H54 (cell line): ENCODE data around the gene CCDC117.

Experiments used
- DNase-seq: peaks from one replicate; pipeline ENCODE4 v3.0.0; 2011; ENCODE audit warnings: low spot score, mixed read lengths; ENCODE audit not compliant: insufficient read length
- FAIRE-seq: peaks from 3 replicates; lab custom pipeline; 2011; peaks lifted over from hg19 to GRCh38; lab: Jason Lieb, UNC
- POLR2A ChIP-seq: IDR thresholded peaks from 2 replicates; pipeline ENCODE4 v1.6.1; 2011; ENCODE audit warnings: low read depth, mild to moderate bottlenecking, low read length

CCDC117 gene

DNA sequence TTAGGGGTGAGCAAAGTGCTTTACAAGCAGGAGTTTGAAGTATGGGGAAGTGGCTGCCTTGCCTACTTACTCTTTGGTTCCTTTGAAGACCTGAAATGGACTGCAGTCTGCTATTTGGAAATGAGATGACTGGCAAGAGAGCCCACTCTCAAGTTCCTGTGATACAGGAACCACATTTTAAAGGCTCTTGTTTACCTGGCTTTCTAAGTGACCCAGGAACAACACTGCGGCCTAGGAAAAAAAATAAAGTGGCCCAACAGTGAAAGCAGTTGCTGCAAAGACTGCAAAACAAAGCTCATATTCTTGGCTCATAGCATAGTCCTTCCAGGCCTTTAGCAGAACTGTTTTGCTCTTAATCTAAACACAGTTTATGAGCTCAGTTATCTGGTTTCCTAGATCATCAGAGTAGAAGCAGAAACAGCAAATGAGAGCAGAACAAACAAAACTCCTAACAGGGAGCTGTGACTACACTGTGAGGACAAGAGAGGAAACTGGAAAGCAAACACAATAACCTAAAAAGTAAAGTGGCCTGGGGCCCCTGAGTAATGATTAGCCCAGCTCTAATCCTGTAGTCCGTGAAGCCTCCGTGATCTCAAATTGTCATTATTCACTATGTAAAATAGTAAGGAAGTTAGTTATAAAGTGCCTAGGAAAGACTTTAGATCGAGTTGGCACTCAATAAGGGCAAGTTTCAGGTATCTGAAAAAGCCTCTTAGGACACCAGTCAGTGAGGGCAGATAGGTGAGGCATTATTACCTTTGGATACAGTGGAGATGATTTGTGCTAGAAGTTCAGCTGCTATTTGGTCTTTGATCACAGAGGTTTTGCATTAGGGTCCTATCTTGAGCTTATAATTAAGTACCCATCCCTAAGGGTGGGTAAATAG, 11.5 kb downstream of the CCDC117 start:
- no peak for TF ChIP-seq POLR2A
- FAIRE-seq: no peak
- DNase-seq: no peak

DNA sequence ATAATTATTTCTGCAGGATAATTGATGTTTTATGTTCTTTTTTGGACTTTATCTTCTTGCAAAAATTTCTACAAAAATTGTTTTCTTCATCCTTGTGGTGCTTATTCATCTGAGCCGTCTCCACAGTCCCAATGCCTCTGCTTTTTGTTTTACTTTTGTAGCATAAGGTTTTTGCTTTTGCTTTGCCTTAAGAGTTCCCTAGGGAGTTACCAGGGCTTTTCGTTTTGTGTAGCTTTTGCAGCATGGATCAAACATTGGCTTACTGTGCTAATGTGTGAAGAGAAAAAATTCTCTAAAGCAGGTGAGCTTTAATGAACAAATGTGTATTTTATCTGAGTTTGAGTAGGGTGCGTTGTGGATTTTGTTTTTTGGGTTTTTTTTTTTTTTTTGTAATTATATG, 16.1 kb downstream of the CCDC117 start:
- TF ChIP-seq POLR2A: no peak
- no peak for FAIRE-seq
- no peak for DNase-seq

DNA sequence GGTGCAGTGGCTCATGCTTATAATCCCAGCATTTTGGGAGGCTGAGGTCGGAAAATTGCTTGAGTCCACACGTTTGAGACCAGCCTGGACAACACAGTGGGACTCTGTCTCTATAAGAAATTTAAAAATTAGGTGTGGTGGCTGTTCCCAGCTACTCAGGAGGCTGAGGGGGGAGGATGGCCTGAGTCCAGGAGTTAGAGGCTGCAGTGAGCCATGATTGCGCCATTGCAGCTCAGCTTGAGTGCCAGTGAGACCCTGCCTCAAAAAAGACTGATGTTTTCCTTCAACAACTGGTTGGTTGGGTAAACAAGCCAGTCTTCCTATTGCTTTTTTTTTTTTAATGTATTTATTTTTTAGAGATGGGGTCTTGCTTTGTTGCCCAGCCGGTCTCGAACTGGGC, 18.6 kb downstream of the CCDC117 start:
- no peak for TF ChIP-seq POLR2A
- no peak for DNase-seq
- FAIRE-seq: no peak

DNA sequence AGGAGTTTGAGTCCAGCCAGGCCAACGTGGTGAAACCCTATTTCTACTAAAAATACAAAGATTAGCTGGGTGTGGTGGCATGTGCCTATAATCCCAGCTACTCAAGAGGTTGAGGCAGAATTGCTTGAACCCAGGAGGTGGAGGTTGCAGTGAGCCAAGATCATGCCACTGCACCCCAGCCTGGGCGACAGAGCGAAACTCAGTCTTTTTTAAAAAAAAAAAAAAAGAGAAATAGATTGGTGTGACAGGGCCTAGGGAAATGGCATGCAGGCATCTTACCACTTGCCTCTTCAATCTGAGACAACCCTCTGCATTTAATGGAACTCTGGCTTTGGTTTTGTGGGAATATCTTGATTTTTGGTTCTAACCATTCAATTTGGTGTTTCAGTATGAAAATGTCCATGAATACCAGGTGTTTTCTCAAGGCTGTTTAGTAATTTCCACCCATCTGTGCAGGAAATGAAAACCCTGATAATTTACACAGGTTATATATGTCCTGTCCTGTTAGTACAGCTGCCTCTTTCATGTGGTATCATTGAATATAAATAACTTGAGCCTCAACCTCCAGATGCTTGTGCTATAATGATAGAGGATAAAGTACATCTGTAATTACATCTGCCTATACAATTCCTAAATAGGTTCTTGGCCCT, 19.5 kb downstream of the CCDC117 start:
- FAIRE-seq (no peak), DNase-seq (no peak)
- no peak for TF ChIP-seq POLR2A

DNA sequence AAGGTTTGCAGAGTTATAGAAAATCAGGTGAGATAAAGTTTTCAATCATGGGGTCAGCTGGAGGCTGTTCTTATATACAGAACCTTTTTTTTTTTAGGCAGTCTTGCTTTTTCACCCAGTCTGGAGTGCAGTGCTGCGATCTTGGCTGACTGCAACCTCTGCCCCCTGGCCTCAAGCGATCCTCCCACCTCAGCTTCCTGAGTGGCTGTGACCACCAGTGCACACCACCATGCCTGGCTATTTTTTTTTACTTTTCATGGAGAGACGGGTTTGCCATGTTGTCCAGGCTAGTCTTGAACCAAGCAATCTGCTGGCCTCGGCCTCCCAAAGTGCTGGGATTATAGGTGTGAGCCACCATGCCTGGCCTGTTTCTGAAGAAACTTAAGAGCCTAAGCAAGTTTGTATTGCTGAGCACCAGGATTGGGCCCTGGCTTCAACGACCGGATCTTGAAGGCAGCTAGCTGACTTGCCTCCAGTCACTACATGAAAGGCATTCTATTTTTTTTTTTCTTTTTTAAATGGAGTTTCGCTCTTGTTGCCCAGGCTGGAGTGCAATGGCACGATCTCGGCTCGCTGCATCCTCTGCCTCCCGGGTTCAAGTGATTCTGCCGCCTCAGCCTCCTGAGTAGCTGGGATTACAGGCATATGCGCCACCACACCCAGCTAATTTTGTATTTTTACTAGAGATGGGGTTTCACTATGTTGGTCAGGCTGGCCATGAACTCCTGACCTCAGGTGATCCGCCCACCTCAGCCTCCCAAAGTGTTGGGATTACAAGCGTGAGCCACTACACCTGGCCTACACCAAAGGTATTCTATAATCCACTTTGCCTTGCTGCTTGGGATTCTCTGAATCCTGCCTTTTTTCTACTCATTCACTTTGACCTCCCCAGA, 20.2 kb downstream of the CCDC117 start:
- no peak for DNase-seq
- no peak for TF ChIP-seq POLR2A
- FAIRE-seq: no peak

DNA sequence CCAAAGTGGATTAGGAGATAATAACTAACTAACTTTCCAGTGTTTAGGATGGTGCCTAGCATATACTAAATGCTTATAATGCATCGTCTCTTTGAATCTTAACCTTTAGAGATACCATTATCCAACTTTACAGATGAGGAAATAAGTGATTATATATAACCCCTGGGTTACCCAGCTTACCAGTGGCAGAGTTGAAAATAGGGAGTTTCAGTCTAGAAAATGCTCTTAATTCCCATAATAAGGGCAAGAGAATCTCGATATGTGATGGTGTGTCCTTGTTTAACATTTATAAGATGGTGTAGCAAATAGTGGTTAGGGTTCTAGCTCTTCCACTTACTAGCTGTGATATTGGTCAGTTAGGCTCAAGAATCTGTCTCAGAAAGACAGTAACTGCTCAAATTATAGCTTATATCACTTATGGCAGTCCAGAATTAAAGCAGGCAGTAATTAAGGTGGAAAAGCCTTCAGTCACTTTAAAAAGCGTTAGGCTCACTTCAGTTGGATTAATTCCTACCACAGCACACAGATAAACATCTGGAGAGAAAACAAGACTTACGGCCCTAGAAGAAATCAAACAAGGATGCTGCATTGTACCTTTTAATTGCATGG, 21.6 kb downstream of the CCDC117 start:
- TF ChIP-seq POLR2A: no peak
- DNase-seq (no peak), FAIRE-seq (no peak)

DNA sequence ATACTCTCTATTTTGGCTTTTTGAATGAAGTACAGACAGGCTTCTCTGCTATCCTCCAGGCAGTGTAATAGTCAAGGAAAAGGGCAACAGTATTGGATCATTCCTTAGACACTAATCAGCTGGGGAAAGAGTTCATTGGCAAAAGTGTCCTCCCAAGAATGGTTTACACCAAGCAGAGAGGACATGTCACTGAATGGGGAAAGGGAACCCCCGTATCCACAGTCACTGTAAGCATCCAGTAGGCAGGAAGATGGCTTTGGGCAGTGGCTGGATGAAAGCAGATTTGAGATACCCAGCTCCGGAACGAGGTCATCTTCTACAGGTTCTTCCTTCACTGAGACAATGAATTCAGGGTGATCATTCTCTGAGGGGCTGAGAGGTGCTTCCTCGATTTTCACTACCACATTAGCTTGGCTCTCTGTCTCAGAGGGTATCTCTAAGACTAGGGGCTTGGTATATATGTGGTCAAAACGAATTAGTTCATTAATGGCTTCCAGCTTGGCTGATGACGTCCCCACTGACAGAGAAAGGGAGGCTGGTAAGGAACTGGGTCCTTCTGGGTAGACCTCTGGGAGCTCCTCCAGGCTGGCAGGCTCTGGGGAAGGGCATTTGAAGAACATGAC, 22.7 kb downstream of the CCDC117 start:
- no peak for FAIRE-seq

DNA sequence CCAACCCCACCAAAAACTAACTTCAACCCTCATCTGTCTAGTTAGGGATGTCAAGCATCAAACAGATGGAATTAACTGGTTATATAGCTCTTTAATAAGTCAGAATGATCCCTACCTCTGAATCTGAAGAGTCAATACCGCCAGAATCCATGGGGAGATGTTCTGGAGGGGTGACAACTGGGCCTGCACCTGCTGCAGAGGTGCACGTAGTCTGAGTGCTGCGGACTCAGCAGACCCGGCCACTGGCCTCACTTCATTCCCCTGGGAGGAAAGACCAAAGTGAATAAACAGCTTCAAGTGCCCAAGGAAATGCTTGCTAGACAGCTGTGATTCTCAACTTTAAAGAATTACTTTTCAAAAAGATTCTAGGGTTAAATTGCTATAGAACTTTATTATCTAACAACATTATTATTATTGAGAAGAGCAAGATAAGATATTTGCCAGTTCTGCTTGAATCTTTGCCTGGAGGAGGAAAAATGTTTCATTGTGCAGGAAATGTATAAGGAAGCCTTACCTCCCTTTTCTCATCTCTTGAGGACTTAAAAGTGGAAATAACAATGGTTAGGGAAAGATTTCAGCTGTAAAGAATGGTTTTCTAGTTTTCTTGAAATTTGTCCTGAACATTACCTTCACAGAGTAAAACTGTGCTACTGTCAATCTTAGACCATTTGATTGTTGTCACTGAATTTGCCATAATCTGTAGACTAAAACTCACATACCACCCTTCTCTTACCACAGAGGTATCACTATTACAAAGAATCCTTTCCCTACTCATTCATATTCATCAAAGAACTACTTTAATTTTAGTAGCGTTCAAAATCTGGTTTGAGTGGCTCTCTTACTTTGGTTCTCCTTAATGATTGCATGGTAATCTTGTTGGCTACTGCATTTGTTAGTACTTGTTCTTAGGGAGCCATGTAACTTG, 23.7 kb downstream of the CCDC117 start:
- DNase-seq (no peak), FAIRE-seq (no peak)
- no peak for TF ChIP-seq POLR2A

More for the DNA sequence above, 22.7 kb downstream of the CCDC117 start:
- DNase-seq: no peak
- TF ChIP-seq POLR2A: no peak

DNA sequence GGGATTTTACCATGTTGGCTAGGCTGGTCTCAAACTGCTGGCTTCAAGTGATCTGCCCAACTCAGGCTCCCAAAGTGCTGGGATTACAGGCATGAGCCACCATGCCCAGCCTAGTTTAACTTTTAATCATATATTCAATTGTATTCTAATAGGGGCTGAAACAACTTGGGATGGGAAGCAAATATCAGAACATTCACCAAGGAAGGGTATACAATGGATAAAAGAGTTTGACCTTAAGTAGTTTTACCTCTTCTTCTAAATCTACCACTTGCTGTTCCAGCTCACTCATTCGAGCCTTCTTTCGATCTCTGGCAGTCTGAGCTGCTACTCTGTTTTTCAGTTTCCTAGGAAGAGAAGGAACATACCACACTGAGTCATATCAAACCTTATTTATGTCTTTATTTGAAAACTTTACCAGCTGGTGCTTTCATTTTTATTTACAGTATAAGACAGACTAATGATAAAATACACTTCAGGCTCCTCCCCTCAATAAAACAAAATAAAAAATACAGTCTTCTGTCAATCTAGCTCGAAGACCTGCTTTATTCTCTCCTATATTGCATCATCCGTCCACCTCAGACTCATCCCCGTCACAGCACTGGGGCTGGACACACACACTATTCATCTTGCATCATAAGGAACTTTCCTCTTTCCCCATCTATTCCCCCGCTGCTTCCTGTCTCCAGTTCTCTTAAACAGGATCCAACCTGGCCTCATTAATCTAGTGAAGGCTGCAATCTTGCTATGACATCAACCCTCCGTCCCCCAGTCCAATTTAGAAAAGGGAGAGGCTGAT, 26.5 kb downstream of the CCDC117 start:
- TF ChIP-seq POLR2A: no peak
- FAIRE-seq: no peak
- DNase-seq: peak; percentile 42

DNA sequence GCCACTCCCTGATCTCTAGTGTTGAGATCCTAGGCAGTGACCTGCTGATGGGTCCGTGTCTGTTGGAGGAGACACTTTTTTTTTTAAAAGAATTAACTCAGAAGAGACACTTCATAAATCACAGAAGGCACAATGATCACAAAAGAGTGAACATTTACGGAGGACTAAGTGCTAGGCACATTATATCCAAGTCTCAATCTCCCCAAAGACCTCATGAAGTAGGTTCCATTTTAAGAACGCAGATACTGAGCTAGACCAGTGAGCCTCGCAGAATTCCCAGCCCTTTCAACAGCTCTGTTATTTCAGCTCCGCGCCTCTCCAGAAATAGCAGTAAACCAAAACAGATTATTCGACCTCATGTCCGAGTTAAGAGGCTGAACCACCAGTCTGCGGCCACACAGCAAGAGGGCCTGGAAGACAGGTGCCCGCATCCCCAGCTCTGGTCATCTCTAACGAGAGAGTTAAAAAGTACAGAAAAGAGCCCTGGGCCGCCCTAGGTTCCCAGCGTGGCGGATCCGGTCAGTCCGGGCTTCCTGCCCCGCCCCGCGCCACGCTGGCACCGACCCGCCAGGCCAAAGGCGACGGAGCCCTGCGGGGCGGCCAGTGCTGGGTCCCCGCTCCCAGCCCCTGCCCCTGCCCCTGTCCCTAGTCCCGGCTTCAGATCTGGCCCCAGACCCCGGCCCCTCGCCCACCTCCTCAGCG, 27.3 kb downstream of the CCDC117 start:
- no peak for FAIRE-seq
- no peak for TF ChIP-seq POLR2A
- DNase-seq: peak; percentile 46
